ENCODE measurements around the gene PTCHD1.

DNA sequence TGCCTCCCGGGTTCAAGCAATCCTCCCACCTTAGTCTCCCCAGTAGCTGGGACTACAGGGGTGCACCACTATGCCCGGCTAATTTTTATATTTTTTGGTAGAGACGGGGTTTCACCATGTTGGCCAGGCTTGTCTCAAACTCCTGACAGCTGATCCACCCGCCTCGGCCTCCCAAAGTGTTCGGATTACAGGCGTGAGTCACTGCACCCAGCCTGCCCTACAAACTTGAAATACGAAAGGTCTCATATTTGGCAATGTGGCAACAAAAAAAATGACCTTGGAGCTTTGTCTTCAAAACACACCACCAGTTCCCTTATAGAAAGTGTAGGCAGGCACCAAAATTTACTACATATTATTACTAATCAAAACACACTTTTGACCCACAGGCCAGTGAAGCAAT, 22.9 kb upstream of the PTCHD1 start:
- TF ChIP-seq SUZ12 (IDR thresholded peaks at IDR 0.05; ENCODE audit: extremely low read depth, insufficient read depth, insufficient read length) (no peak), YY1 (IDR thresholded peaks at IDR 0.05; ENCODE audit: insufficient read depth, insufficient read length) (no peak), ZNF274 (IDR thresholded peaks at IDR 0.05; ENCODE audit: low read depth, low read length) (no peak)
